CD4-positive, alpha-beta T cell treated with Interleukin-6 for 4 hours (primary cell): Measurements from ENCODE around the gene TMEM127.
A peak's percentile ranks its signal among the peaks of the same experiment; 100 is the strongest.
"Not testable (repeated sequence)": the region's sequence is repeated elsewhere in the genome, so short reads cannot be mapped to it uniquely, and the experiment has no call there.

Source experiments
- DNase-seq: peaks from one replicate; pipeline ENCODE4 v3.0.0-alpha.2; 2020; ENCODE audit warnings: mixed read lengths

TMEM127 gene

GRCh38 chr2:96265840-96266679, at the start of gene TMEM127, which contains the start of gene CIAO1:
Gene TMEM127 (minus strand): TSS chr2:96265997. CDS start chr2:96265381, 616 bp downstream.
Gene CIAO1 (plus strand): TSS chr2:96266225. CDS start chr2:96266351, 126 bp downstream.
- peak; percentile 97 for DNase-seq

- DNase-seq = no peak
These were observed 49.2 kb upstream of the TMEM127 start for GRCh38 chr2:96315005-96315399.

- no peak for DNase-seq
These were observed 42.5 kb upstream of the TMEM127 start for GRCh38 chr2:96308248-96308647.

- no peak for DNase-seq
These were observed 40.6 kb upstream of the TMEM127 start for GRCh38 chr2:96306370-96306769.

- DNase-seq = no peak
These were observed 40.1 kb upstream of the TMEM127 start for GRCh38 chr2:96305979-96306308.

- peak; percentile 92 for DNase-seq
These were observed 39.5 kb upstream of the TMEM127 start, which contains the start of gene SNRNP200 for GRCh38 chr2:96305091-96305978. Gene SNRNP200 (minus strand): TSS chr2:96305546. CDS start chr2:96305437, 109 bp downstream.

GRCh38 chr2:96304606-96305005, 38.8 kb upstream of the TMEM127 start:
- DNase-seq = no peak

GRCh38 chr2:96301865-96302264, 36.1 kb upstream of the TMEM127 start:
- DNase-seq = no peak

- no peak for DNase-seq
These were observed 31.1 kb upstream of the TMEM127 start for GRCh38 chr2:96296925-96297324.

GRCh38 chr2:96294271-96294670, 28.5 kb upstream of the TMEM127 start:
- not testable (repeated sequence) for DNase-seq

- no peak for DNase-seq
These were observed 26.0 kb upstream of the TMEM127 start for GRCh38 chr2:96291751-96292150.

GRCh38 chr2:96287273-96287856, 21.6 kb upstream of the TMEM127 start:
- no peak for DNase-seq

- no peak for DNase-seq
These were observed 11.1 kb upstream of the TMEM127 start for GRCh38 chr2:96276787-96277499.

GRCh38 chr2:96274355-96275056, 8.7 kb upstream of the TMEM127 start:
- no peak for DNase-seq

- DNase-seq = no peak
These were observed 8.0 kb upstream of the TMEM127 start for GRCh38 chr2:96273763-96274162.

- no peak for DNase-seq
These were observed 6.2 kb upstream of the TMEM127 start for GRCh38 chr2:96271995-96272394.

GRCh38 chr2:96267159-96267971, 1.6 kb upstream of the TMEM127 start:
- peak; percentile 38 for DNase-seq

- DNase-seq = no peak
These were observed 403 bp downstream of the TMEM127 start for GRCh38 chr2:96265349-96265839.

- peak; percentile 27 for DNase-seq
These were observed 995 bp downstream of the TMEM127 start for GRCh38 chr2:96264656-96265348.

GRCh38 chr2:96264086-96264485, 1.7 kb downstream of the TMEM127 start:
- no peak for DNase-seq
